GM12878 (cell line): ENCODE data around the gene LGI1.

Source experiments
- BRCA1 ChIP-seq: IDR thresholded peaks from 2 replicates; pipeline ENCODE4 v1.6.1; 2011; ENCODE audit warnings: low read depth, low read length, improper control_type of control experiment
- CHD2 ChIP-seq: IDR thresholded peaks from 2 replicates; pipeline ENCODE4 v1.6.1; 2011; ENCODE audit warnings: low read depth, low read length, improper control_type of control experiment, borderline replicate concordance
- CTCF ChIP-seq, 3 experiments: IDR thresholded peaks in 2 of 3; conservative IDR thresholded peaks in 1 of 3; 2 replicates each; pipeline ENCODE4 v1.5.1; 2011; ENCODE audit warnings: low read depth in 3 of 3, low read length in 3 of 3, mild to moderate bottlenecking in 3 of 3, control low read depth in 2 of 3, moderate library complexity in 2 of 3, inconsistent platforms in 1 of 3, mixed read lengths in 1 of 3; ENCODE audit not compliant: control insufficient read depth in 2 of 3, insufficient read depth in 1 of 3; ENCODE audit errors: extremely low read depth in 1 of 3
- EZH2 ChIP-seq: IDR thresholded peaks from 2 replicates; pipeline ENCODE4 v1.6.1; 2012; ENCODE audit warnings: low read depth, mild to moderate bottlenecking, control low read depth, inconsistent platforms, low read length, borderline replicate concordance; ENCODE audit not compliant: control insufficient read depth
- HCFC1 ChIP-seq: fragments of 150-350 bp; IDR thresholded peaks from 2 replicates; pipeline ENCODE4 v1.6.1; 2014; ENCODE audit warnings: low read length
- PBX3 ChIP-seq: IDR thresholded peaks from 2 replicates; pipeline ENCODE4 v1.6.1; 2011; ENCODE audit warnings: mild to moderate bottlenecking, low read depth, low read length, moderate library complexity; ENCODE audit not compliant: insufficient replicate concordance
- RBBP5 ChIP-seq: fragments of 200-600 bp; sonication (generic); conservative IDR thresholded peaks from 2 replicates; pipeline ENCODE4 v1.6.1; 2016
- TBL1XR1 ChIP-seq: IDR thresholded peaks from 2 replicates; pipeline ENCODE4 v1.6.1; 2012; ENCODE audit warnings: low read depth, low read length, improper control_type of control experiment
- TF ChIP-seq, protein P1 (sequence below): IDR thresholded peaks from 2 replicates; pipeline ENCODE4 v1.6.1; 2012; ENCODE audit warnings: low read depth, low read length, improper control_type of control experiment
- TF ChIP-seq, protein P2 (sequence below): fragments of 450-650 bp; IDR thresholded peaks from 2 replicates; pipeline ENCODE4 v1.6.1; 2017; ENCODE audit warnings: mild to moderate bottlenecking, moderate library complexity

- TF ChIP-seq CHD2 (no peak), CTCF (IDR thresholded peaks at IDR 0.05 in 2 of 3, conservative IDR thresholded peaks at IDR 0.05 in 1 of 3; ENCODE audit: control insufficient read depth in 2 of 3, extremely low read depth in 1 of 3, insufficient read depth in 1 of 3, low read depth in 3 of 3, low read length in 3 of 3) (no peak), PBX3 (no peak), EZH2 (no peak), BRCA1 (no peak), TBL1XR1 (no peak), HCFC1 (no peak), RBBP5 (no peak)
- TF ChIP-seq, protein P1, sequence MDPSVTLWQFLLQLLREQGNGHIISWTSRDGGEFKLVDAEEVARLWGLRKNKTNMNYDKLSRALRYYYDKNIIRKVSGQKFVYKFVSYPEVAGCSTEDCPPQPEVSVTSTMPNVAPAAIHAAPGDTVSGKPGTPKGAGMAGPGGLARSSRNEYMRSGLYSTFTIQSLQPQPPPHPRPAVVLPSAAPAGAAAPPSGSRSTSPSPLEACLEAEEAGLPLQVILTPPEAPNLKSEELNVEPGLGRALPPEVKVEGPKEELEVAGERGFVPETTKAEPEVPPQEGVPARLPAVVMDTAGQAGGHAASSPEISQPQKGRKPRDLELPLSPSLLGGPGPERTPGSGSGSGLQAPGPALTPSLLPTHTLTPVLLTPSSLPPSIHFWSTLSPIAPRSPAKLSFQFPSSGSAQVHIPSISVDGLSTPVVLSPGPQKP = no peak
- TF ChIP-seq, protein P2, sequence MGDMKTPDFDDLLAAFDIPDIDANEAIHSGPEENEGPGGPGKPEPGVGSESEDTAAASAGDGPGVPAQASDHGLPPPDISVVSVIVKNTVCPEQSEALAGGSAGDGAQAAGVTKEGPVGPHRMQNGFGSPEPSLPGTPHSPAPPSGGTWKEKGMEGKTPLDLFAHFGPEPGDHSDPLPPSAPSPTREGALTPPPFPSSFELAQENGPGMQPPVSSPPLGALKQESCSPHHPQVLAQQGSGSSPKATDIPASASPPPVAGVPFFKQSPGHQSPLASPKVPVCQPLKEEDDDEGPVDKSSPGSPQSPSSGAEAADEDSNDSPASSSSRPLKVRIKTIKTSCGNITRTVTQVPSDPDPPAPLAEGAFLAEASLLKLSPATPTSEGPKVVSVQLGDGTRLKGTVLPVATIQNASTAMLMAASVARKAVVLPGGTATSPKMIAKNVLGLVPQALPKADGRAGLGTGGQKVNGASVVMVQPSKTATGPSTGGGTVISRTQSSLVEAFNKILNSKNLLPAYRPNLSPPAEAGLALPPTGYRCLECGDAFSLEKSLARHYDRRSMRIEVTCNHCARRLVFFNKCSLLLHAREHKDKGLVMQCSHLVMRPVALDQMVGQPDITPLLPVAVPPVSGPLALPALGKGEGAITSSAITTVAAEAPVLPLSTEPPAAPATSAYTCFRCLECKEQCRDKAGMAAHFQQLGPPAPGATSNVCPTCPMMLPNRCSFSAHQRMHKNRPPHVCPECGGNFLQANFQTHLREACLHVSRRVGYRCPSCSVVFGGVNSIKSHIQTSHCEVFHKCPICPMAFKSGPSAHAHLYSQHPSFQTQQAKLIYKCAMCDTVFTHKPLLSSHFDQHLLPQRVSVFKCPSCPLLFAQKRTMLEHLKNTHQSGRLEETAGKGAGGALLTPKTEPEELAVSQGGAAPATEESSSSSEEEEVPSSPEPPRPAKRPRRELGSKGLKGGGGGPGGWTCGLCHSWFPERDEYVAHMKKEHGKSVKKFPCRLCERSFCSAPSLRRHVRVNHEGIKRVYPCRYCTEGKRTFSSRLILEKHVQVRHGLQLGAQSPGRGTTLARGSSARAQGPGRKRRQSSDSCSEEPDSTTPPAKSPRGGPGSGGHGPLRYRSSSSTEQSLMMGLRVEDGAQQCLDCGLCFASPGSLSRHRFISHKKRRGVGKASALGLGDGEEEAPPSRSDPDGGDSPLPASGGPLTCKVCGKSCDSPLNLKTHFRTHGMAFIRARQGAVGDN = no peak
Observed at GRCh38 chr10:93844979-93845626, 87.4 kb downstream of the LGI1 start.
